ENCODE measurements around the gene IPPK.

Gene IPPK

GRCh38 chr9:92669890-92670708, at the start of gene IPPK:
Gene IPPK, minus strand, starts transcription at chr9:92670131. Its CDS starts 143 bp downstream, at chr9:92669988.
- peak; percentile 99 for DNase-seq

- DNase-seq, result no peak
These were observed 49.2 kb upstream of the IPPK start for GRCh38 chr9:92719028-92719647.

DNA sequence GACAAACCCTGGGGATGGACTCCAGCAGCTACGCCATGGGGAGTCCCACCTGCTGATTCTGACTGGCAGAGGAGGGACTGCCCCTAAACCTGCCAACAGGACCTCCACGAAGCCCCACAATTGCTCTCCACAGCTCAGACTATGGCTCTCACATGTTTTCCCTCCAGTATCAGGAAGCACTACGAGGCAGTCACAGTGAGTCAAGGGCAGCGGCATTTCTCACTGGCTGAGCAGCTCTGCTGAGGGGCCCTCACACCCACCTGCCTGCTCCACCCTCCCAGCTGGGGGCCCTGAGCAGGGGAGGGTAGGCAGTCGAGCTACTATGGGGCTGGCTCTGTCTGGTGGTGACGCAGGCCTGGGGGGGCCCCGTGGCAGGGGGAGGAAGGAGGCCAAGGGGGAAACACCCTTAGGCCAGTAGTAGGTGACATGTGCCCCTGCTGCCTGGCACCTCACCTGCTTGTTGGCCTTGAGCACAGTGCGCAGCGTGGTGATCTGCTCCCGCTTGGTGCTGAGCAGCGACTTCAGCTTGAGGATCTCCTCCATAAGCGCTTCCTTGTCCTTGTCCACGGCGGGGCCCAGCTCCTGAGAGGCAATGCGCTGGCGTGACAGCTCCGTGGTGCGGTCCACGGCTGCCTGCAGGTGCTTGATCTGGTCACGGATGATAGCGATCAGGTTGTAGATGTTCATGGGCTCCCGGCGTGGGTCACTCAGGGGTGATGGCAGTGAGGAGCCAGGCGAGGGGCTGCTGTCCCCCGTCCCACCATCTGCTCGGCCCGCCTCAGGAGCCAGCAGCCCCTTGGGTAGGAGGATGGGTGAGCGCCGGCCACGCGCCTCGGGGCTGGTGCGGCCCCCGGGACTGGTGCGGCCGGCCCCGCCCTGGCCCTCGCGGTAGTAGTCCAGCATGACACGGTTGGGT, 48.4 kb upstream of the IPPK start:
- no peak for DNase-seq

DNA sequence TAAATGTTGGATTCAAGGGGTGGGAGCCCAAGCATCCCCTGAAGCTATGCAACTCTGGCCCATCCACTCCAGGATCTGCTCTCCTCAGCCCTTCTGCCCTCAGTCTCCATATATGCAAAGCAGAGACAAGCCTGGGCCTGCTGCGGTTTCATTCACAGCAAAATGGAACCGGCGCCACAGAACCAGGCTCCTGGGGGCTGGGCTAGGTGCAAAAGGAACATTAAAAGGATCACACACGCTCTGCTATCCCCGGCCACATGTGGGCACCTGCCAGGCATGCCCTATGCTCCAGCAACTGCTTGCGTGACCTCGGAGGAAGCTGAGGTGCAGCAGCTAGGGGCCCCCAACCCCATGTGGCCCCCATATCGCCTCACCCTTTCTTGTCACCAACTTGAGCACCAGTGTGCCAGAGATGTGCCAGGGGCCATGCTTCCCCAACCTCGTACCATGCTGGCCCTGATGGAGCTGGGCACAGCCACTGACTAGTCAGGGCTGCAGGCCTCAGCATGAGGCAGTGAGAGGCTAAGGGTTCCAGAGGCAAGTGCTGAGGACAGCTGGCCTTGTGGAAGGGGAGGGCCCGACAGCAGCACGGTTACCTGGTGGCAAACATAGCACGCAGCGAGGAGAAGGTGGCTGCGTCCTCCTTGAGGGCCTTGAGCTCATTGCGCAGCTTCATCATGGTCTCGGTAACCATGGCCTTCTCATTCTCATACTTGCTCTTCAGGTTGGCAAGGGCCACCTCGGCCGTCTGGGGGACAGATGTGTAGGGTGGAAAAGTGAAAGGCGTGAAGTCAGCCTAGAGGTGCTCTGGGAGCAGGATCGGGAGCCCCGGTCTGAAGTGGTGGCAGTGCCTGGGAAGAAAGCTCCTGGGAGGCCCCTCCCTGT, 47.5 kb upstream of the IPPK start:
- no peak for DNase-seq

GRCh38 chr9:92716557-92716956, 46.6 kb upstream of the IPPK start:
- DNase-seq, result no peak

GRCh38 chr9:92715488-92716231, 45.7 kb upstream of the IPPK start:
- no peak for DNase-seq

- DNase-seq, result no peak
These were observed 45.0 kb upstream of the IPPK start for GRCh38 chr9:92714787-92715487.

DNA sequence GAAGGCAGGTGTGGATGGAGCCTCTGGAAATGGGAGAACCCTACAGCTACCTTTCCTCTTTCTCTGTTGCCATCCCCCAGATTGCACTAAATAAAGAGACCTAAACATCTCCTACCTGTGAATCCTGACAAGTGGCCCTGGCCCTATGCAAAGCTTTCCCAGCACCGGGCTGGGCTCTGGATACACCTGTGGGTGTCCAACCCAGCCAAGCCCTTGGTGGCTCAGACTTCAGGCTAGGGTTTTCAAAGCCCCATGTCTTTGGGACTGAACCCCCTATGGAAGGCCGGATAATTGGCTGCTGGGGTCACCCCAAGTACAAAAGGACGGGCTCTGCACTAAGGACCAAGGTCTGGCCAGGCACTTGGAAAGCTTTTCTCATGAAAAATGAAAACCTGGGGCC, 44.1 kb upstream of the IPPK start:
- no peak for DNase-seq

GRCh38 chr9:92713528-92713927, 43.6 kb upstream of the IPPK start:
- no peak for DNase-seq

DNA sequence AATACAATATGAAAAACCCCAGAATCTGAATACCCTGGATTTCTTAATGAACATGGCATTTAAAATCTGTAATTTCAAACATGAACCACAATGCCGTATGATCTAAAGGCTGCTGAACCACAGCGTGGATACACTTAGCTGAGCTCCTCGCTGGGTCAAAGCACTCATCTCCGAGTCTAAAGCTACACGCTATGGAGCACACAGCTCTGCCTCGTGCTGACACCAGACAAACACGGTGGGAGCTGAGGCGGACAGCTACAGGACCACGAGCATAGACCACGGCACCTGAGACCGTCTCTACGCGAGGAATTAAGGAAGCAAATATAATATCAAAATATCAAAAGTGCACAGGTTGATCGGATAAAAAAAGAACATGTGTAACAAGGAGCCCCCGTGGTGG, 42.8 kb upstream of the IPPK start:
- DNase-seq, result no peak

DNA sequence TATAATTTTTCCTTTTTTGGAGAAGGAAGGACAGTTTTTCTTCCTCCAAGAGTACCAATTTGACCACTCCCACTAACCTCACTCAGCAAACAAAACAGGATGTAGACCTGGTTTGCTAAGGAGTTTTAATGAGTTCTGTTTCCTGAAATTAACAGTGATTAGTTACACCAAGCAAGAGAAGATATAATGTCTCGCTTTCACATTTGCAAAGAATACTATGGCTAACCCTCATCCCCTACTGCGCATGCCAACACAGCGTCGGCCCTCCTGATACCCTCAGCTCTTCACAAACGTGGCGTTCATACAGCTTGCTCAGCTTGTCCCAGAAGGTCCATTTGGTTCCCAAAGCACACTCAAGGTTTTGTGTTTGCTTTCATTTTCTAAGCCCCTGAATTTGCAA, 41.9 kb upstream of the IPPK start:
- DNase-seq, result no peak

DNA sequence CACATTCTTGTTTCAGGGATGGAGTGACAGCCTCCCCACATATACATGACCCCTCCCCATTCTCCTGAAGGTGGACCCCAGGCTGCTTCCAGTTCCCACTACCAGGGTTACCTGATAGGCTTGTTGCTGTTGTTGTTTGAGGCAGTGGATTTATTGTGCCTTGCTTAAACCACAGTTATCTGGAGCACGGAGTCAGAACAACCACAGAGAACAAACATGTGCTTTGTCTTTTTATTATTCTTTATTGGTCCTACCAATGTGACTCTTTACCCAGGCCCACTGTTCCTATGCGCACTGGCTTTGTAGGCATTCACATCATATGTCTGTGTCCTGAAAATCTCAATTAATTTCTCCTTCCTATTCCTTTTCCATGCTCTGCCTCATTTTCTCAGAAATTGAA, 41.2 kb upstream of the IPPK start:
- no peak for DNase-seq

DNA sequence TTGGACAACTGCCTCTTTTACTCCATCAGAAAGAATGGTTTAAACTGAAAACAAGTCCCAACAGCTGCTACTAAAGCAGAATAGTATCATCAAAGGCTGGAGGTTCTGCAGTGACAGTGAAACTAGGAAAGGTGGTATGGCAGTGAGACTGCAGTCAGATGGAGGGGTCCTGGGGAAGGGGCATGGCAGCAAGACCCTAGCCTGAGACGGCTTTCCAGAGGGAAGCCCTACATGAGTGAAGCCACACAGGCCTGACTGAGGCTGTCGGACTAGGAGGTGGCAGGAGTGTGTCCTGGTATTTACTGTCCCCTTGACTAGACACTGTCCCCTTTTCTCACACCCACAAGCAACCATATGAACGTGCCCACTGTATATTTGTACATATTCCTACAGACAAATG, 40.4 kb upstream of the IPPK start:
- no peak for DNase-seq

DNA sequence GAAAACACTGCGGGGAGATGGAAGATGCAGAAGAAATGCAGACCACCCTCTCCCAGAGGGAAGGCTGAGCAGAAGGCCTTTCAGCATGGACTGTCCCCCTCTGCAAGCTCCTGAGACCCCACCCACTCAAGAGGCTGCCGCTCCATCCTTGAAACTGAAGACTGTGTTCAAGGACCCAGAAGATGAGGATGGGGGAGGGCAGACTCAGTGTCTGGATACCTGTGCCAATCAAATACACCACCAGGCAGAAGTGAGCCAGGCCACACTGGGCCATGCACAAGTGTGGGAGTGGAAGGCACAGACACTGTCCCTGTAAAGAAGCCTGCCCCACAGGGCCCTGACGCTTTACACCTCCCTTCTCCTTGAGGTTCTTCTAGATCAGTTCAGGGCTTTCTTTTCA, 40.0 kb upstream of the IPPK start:
- DNase-seq, result no peak

GRCh38 chr9:92709240-92709639, 39.3 kb upstream of the IPPK start:
- no peak for DNase-seq

DNA sequence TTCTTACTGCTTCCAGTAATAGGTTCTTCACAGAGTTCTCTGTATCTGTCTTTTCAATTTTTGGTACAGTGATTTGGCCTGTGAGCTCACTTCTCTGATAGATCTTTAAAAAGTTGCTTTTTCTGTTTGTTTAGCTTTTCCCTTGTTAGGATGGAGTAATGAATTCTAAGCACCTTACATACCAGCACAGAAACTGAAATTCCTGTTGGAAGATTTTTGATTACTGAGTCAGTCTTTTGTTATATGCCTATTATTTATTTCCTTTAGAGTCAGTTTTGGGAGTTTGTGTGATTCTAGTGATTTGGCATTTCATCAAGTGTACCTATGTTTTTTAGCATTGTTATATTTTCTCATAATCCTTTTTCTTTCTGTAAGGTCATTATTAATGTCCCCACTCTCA, 37.6 kb upstream of the IPPK start:
- no peak for DNase-seq

DNA sequence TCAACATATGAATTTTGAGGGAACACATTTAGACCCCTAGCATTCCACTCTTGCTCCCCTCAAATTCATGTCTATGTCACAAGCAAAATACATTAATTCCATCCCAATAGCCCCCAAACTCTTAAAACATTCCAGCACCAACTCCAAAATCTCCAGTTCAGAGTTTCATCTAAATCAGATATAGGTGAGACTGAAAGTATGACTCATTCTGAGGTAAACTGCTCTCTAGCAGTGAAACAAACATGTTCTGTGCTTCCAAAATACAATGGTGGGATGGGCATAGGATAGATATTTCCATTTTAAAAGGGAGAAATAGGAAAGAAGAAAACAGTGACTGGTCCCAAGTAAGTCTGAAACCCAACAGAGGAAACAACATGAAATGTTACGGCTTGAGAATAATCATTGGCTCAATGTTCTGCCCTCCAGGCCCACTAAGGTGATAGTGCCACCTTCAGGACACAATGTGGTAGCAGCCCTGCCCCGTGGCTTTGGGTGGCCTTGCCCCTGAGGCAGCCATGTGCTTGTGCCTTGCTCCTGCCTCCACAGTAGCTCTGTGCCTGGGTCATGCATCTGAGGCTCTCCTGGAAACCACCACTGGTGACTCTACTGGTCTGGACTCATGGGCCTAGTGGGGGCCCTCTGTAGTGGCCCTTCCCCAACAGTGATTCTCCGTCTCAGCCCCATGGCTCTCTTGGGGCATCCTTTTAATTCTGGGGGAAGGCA, 36.4 kb upstream of the IPPK start:
- DNase-seq, result no peak

- DNase-seq, result no peak
These were observed 34.6 kb upstream of the IPPK start for GRCh38 chr9:92704528-92704927.

GRCh38 chr9:92696619-92697018, 26.7 kb upstream of the IPPK start:
- DNase-seq, result no peak

DNA sequence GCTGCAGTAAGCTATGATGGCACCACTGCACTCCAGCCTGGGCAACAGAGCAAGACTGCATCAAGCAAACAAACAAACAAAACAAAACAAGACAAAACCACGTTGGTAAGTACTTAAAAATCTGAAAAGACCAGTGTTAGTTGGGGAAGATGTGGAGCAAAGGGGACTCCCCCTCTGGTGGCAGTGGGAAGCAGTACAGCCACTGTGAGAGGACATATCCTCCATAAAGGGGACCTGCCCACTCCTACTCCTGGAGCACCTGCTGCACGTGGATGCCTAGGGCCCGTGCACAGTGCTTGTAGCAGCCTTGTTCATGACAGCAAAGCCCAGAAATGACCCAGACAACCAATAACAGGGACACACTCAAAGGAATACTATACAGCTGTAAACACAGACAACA, 17.0 kb upstream of the IPPK start:
- no peak for DNase-seq

- DNase-seq, result no peak
These were observed 15.1 kb upstream of the IPPK start for GRCh38 chr9:92685022-92685421.
